GM12878 (cell line): ENCODE measurements around the gene PTCRA. TPM values are rescaled to one million over a fixed set of nuclear protein-coding genes. Genes with fewer than 3 reads are reported as not detected.

ENCODE experiments used
- BCL11A ChIP-seq: IDR thresholded peaks from 2 replicates; pipeline ENCODE4 v1.6.1; 2011; ENCODE audit warnings: low read depth, low read length
- BCL3 ChIP-seq: IDR thresholded peaks from 2 replicates; pipeline ENCODE4 v1.6.1; 2011; ENCODE audit warnings: borderline replicate concordance, low read depth, mild to moderate bottlenecking, moderate library complexity, low read length; ENCODE audit not compliant: insufficient read depth, poor library complexity, severe bottlenecking
- BMI1 ChIP-seq: fragments of 450-650 bp; IDR thresholded peaks from 2 replicates; pipeline ENCODE4 v1.6.1; 2016; ENCODE audit warnings: mild to moderate bottlenecking, moderate library complexity, borderline replicate concordance
- CBX3 ChIP-seq: fragments of 200-600 bp; sonication (generic); IDR thresholded peaks from 2 replicates; pipeline ENCODE4 v1.6.1; 2016; ENCODE audit warnings: low read depth, borderline replicate concordance
- GATAD2B ChIP-seq: fragments of 450-650 bp; conservative IDR thresholded peaks from 2 replicates; pipeline ENCODE4 v1.6.1; 2017; ENCODE audit warnings: low read depth, mild to moderate bottlenecking, moderate library complexity
- HDAC6 ChIP-seq: fragments of 200-600 bp; sonication (generic); IDR thresholded peaks from one replicate; pipeline ENCODE4 v1.8.0; 2017; ENCODE audit warnings: antibody characterized with exemption; ENCODE audit not compliant: unreplicated experiment
- KDM1A ChIP-seq: fragments of 200-600 bp; sonication (generic); IDR thresholded peaks from 2 replicates; pipeline ENCODE4 v1.6.1; 2016; ENCODE audit warnings: borderline replicate concordance
- MTA2 ChIP-seq: fragments of 450-650 bp; IDR thresholded peaks from 2 replicates; pipeline ENCODE4 v1.6.1; 2016; ENCODE audit warnings: low read depth, mild to moderate bottlenecking, moderate library complexity
- NR2C1 ChIP-seq: fragments of 450-650 bp; IDR thresholded peaks from 2 replicates; pipeline ENCODE4 v1.6.1; 2017; ENCODE audit warnings: antibody characterized with exemption, mild to moderate bottlenecking, moderate library complexity
- PBX3 ChIP-seq: IDR thresholded peaks from 2 replicates; pipeline ENCODE4 v1.6.1; 2011; ENCODE audit warnings: mild to moderate bottlenecking, low read depth, low read length, moderate library complexity; ENCODE audit not compliant: insufficient replicate concordance
- POLR2AphosphoS2 ChIP-seq: IDR thresholded peaks from 2 replicates; pipeline ENCODE4 v1.6.1; 2011; ENCODE audit warnings: low read depth, mild to moderate bottlenecking, low read length, improper control_type of control experiment, moderate library complexity
- POU2F2 ChIP-seq: IDR thresholded peaks from 3 replicates; pipeline ENCODE4 v1.6.1; 2011; ENCODE audit warnings: low read depth, mild to moderate bottlenecking, low read length, borderline replicate concordance
- RAD21 ChIP-seq: IDR thresholded peaks from 2 replicates; pipeline ENCODE4 v1.6.1; 2011; ENCODE audit warnings: mild to moderate bottlenecking, low read depth, low read length, moderate library complexity; ENCODE audit not compliant: insufficient read depth
- RELA ChIP-seq: fragments of 450-650 bp; IDR thresholded peaks from 2 replicates; pipeline ENCODE4 v1.8.0; 2014; ENCODE audit warnings: borderline replicate concordance; ENCODE audit not compliant: partially characterized antibody
- RUNX3 ChIP-seq: IDR thresholded peaks from 2 replicates; pipeline ENCODE4 v1.6.1; 2012; ENCODE audit warnings: low read length, inconsistent platforms
- SIX5 ChIP-seq: IDR thresholded peaks from 2 replicates; pipeline ENCODE4 v1.6.1; 2011; ENCODE audit warnings: mild to moderate bottlenecking, low read depth, low read length, moderate library complexity; ENCODE audit not compliant: severe bottlenecking
- TCF3 ChIP-seq: IDR thresholded peaks from 2 replicates; pipeline ENCODE4 v1.6.1; 2012; ENCODE audit warnings: low read depth, mild to moderate bottlenecking, low read length, borderline replicate concordance; ENCODE audit not compliant: insufficient read depth
- ZBTB33 ChIP-seq: fragments of 450-650 bp; IDR thresholded peaks from 2 replicates; pipeline ENCODE4 v1.6.1; 2017; ENCODE audit warnings: mild to moderate bottlenecking
- ZBTB40 ChIP-seq: fragments of 450-650 bp; IDR thresholded peaks from 2 replicates; pipeline ENCODE4 v1.6.1; 2016; ENCODE audit warnings: mild to moderate bottlenecking, moderate library complexity, borderline replicate concordance
- polyA plus RNA-seq, 11 experiments: library from polyadenylated mRNA; depleted of rRNA in 4 of 11; unstranded in 6 of 11; stranded (reverse) in 5 of 11; fragments of >200 nt; fragmentation: Nextera tagmentation in 4 of 11; fragmentation: Illumina TruSeq in 1 of 11; extraction: Ambion mirVana in 4 of 11; extraction: Trizol in 1 of 11; gene quantifications; 1 replicate in 1 of 11; 2 replicates in 10 of 11; pipeline versions ENCODE4 v1.2.1 to v1.2.3, GENCODE V29; 2011 to 2016; ENCODE audit warnings: inconsistent platforms in 2 of 11, missing spikeins in 2 of 11, low read depth in 1 of 11
- total RNA-seq, 4 experiments: library from RNA; depleted of rRNA in 3 of 4; stranded (reverse); fragments of >200 nt in 3 of 4; fragmentation: Illumina TruSeq in 1 of 4; extraction: Trizol in 1 of 4; gene quantifications; 2 replicates each; pipeline versions ENCODE4 v1.2.1 to v1.2.3, GENCODE V29; 2013 to 2021

Gene PTCRA
- total and polyA plus RNA-seq, 10 of the 15 experiments (the other 5 are each of a cell fraction or from before 2014, with no cell fraction given), result 0.10 to 1.1 (median 0.19) TPM; not detected in 4

- no peak for TF ChIP-seq CBX3
- TF ChIP-seq ZBTB33, result no peak
- no peak for TF ChIP-seq RAD21
- TF ChIP-seq TCF3, result peak; percentile 34; the same call in 1 of the 2 replicates
- TF ChIP-seq RELA, result no peak
- peak; percentile 24; the same call in 2 of the 3 replicates for TF ChIP-seq POU2F2
- no peak for TF ChIP-seq PBX3
- TF ChIP-seq MTA2, result no peak
- TF ChIP-seq RUNX3, result peak; percentile 46
- 0 out of 2 replicates have a peak, but pooled peaks have one; percentile 75 for TF ChIP-seq POLR2AphosphoS2
- TF ChIP-seq BCL3, result no peak
- TF ChIP-seq BMI1, result no peak
- no peak for TF ChIP-seq NR2C1
- no peak for TF ChIP-seq SIX5
- no peak for TF ChIP-seq HDAC6
- no peak for TF ChIP-seq BCL11A
- TF ChIP-seq KDM1A, result no peak
- TF ChIP-seq GATAD2B, result peak; percentile 77
- TF ChIP-seq ZBTB40, result peak; percentile 84
Measured at GRCh38 chr6:42928986-42929820, 13.3 kb downstream of the PTCRA start, which contains the start of gene CNPY3 (continued).
